GM18519 (cell line): Measurements from ENCODE around the gene CAMK2A.

Experiments
- ATAC-seq: cut with Tn5 transposase; IDR thresholded peaks from one replicate; pipeline ENCODE4 v1.9.1; 2021; ENCODE audit warnings: mild to moderate bottlenecking, moderate library complexity; ENCODE audit not compliant: unreplicated experiment, low FRiP score

Gene CAMK2A

GRCh38 chr5:150286820-150287219 is 2.8 kb downstream of the CAMK2A start:
- ATAC-seq: no peak

DNA sequence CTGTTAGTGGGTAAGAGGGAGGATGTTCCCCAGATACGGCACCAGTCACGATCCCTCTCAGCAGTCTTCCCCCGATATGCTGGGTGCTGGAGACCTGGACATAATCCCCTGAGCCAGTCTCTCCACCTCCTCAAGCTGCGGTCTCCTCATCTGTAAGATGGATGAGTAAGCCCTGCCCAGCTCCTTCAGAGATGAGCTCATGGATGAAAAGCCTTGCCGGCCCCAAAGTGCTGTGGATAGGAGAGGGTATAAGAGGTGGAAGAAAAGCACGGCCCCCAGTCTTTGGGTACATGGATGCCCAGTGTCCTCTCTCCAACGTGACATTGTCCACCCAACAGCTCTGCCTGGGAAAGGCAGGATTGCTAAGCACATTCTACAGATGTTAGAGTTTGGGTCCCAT is 4.5 kb downstream of the CAMK2A start:
- ATAC-seq: no peak

DNA sequence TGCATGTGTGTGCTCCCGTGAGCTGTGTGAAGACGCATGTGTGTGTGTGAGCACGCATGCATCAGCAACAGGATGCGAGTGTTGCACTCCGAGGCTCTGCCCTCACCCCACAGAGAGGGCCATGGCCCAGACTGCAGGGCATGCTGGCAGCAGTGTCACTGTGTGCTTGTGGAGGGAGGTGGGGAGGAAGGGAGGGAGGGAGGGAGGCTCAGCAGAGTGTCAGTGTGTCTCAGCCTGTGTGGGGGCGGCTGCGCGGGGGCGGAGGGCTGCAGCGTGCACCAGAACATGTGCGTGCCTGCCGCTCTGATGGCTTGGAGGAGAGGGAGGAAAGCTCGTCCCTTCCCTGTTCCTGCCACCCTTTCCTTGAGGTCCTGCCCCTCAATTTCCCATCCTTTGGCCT is 5.3 kb downstream of the CAMK2A start:
- no peak for ATAC-seq

- ATAC-seq: no peak
Measured at GRCh38 chr5:150283904-150284303, 5.7 kb downstream of the CAMK2A start.

DNA sequence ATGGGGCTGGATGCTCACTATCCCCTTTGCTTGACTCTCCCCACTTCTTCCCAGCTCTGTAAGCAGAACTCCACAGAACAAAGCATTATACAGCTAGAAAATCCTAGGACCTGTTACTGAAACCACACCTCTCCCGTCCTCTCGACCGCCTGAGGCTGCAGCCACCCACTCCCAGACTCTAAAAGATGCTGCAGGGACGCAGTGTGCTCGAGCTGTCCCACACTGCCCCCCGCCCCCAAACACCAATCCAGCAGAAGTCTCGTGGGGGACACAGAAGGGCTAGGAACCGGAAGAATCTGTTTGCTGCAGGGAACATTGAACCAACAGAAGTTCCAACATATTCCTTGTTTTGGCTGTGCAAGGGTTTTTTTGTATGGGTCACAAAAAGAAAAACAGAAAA is 7.6 kb downstream of the CAMK2A start:
- ATAC-seq: no peak

- ATAC-seq: no peak
Measured at GRCh38 chr5:150279330-150280020, 10.1 kb downstream of the CAMK2A start.

DNA sequence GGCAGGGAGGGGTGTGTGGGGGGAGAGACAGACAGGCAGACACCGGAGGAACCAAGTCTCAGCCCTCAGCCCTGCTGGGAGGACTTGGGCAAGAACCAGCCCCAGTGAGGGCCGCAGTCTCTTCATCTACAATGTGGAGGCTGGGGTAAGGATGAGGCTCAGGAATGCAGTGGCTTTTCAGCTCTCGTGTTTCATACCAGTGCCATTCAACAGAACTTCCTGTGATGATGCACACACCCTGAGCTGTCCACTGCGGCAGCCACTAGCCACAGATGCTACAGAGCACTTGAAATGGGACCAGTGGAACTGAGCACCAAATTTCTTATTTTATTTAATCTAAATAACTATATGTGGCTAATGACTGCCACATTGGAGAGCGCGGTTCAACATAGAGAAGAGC is 10.7 kb downstream of the CAMK2A start:
- ATAC-seq: no peak

DNA sequence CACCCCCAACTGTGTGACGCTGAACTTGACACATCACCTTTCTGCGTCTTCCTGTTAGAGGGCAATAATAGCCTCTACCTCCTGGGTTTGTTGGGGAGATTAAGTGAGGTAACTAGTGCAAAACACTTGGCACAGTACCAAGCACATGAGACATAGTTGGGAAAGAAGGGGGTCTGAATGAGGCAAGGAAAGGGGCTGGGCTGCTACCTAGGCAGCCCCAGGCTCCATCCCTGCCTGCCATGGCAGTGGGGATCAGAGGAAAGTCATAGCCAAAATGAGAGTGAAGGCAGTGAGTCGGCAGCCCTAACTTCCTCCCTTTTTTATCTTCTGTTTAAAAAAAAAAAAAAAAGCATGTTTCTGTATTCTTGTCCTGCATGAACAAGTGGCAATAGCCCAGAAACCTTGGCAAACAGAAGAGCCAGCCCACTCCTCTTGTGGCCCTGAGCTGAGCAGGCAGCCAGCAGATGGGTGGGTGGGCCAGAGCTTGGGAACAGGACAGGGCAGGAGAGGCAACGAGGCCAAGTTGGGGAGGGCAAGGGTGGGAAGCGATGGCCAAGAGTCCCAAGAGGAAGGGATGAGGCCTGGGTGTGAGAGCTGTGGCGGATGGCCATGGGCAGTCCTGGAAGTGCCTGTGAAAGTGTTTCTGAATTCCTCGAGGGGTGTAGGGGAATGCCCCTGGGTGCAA is 11.4 kb downstream of the CAMK2A start:
- no peak for ATAC-seq

- ATAC-seq: no peak
Measured at GRCh38 chr5:150277043-150277442, 12.5 kb downstream of the CAMK2A start.

- no peak for ATAC-seq
Measured at GRCh38 chr5:150274811-150275210, 14.8 kb downstream of the CAMK2A start.

DNA sequence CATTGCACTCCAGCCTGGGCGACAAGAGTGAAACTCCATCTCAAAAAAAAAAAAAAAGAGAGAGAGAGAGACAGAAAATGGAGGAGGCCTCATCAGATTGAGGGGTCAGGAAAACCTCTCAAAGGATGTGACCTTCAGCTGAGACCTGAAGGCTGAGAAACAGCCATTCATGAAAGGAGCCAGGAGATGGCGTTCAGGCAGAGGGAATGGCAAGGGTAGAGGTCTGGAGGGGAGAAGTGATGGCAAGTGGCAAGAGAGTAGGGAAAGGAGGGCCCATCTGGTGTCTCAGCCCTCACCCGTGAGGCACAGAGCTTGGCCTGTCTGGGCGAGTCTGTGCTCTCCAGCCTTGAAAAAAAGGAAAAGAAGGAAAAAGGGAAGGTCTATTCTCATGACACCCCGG is 17.0 kb downstream of the CAMK2A start:
- ATAC-seq: no peak

DNA sequence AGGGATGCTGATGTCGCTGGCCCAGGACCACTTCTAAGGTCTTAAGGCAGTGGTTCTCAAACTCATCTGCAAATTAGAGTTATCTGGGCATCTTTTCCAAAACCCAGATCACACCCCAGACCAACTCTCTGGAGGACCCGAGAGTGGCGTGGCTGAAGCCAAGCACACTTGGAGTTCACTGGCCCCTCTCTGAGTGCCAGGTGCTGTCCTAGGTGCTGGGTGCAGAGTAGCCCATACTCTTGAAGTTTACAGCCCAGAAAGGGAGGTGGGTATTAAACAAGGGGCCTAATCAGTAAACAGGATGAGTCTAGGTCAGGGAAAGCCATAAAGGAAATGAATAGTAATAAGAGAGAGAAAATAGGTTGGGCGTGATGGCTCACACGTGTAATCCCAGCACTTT is 17.6 kb downstream of the CAMK2A start:
- ATAC-seq: no peak

DNA sequence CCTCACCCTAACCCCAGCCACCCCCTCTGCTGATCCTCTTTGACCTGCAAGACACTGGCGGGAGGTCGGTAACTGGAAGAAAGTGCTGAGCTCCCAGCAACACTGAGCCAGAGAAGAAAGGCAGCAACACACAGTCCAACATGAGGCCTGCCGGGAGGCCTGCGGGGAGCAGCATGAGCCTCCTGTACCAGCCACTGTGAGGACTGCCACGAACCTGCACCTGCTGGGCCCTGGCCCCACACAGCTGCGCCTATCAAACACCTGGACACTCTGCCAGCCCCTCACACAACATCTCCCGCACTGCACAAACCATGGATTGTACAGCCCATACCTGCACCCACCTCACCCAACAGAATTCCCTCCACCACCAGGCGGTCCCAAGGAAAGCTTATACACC is 18.3 kb downstream of the CAMK2A start:
- ATAC-seq: no peak

- no peak for ATAC-seq
Measured at GRCh38 chr5:150270541-150271295, 18.9 kb downstream of the CAMK2A start.

DNA sequence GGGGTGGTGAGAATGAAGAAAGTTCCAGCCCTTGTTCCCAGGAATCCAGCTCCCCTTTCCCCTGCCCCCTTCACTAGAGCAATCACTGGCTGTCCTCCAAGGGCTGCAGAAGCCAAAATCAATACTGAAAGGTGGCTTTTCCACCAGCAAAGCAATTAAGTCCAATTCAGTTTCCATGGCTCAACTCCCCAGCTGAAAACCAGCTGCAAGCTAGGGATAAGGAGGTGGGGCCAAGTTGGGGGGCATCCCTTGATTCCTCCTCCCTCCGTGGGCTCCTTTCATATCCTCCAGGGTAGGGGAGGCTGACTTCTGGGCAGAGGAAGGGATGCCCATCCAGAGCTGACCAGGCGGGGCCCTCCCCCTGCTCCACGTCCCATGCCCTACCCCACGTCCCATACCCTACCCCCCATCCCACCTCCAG is 22.7 kb downstream of the CAMK2A start:
- no peak for ATAC-seq

- ATAC-seq: no peak
Measured at GRCh38 chr5:150265870-150266383, 23.6 kb downstream of the CAMK2A start.

- ATAC-seq: no peak
Measured at GRCh38 chr5:150264667-150265603, 24.6 kb downstream of the CAMK2A start.

DNA sequence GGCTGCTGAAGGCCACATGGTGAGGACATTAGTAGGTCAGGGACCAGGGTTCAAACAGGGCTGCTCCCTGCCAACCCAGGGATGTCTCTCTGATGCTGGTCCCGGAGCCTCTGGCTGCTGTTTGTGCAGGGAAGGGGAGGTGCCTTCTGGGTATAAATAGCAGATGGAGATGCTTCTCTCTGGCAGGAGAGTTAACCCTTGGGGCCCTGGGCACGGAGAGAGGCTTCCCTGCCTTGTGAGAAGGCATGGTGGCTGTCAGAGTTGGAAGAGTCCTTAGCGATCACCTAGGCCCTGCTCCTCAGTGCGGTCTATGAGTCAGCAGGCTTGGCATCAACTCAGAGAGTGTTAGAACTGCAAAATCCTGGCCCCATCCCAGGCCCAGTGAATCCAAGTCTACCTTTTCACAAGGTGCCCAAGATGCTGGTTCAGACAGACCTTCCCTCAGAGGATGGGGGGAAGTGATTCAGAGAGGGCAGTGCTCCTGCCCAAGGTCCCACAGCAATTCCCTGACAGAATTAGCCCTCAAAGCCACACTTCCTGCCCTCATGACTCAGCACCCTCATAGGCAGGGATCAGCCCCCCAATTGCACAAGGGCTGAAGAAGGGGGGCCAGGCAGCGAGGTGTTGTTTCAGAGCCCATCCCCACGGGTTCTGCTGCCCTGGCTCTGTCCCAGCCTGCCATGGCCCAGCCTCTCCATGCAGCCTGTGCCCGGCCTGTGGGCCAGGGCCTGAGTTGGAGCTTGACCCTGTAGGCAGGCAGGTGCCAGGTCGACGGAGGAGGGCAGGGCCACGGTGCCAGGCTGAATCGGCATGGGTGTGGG is 25.6 kb downstream of the CAMK2A start:
- no peak for ATAC-seq

DNA sequence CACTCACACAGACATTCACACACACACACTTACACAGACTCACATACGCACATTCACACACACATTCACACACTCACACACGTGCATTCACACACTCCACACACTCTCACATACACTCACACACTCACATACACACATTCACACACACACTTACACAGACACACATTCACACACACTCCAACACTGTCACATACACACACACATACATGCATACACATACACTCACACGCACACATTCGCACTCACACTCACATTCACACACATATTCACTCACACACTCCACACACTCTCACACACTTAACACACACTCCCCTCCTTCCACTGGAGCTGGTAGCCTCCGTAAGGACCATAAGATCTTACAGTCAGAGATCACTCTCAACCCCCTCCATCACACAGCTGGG is 26.2 kb downstream of the CAMK2A start:
- no peak for ATAC-seq
